Activated CD8-positive, alpha-beta memory T cell treated with anti-CD3 and anti-CD28 coated beads for 4 hours (primary cell): ENCODE results near the gene HTT.

Experiments
- DNase-seq, 2 donors: peaks; one replicate each; pipeline ENCODE4 v3.0.0-alpha.2; 2020; ENCODE audit warnings: low read depth in 2 of 2

The HTT gene

GRCh38 chr4:3174371-3175338 lies 100.2 kb downstream of the HTT start:
- DNase-seq: no peak

GRCh38 chr4:3176367-3177229 lies 102.1 kb downstream of the HTT start:
- no peak for DNase-seq

GRCh38 chr4:3177426-3177825 lies 102.9 kb downstream of the HTT start:
- no peak for DNase-seq

- no peak for DNase-seq
Measured at GRCh38 chr4:3177905-3178304, 103.4 kb downstream of the HTT start.

- DNase-seq: no peak
Measured at GRCh38 chr4:3178351-3178750, 103.9 kb downstream of the HTT start.

- DNase-seq: no peak
Measured at GRCh38 chr4:3179126-3179706, 104.7 kb downstream of the HTT start.

GRCh38 chr4:3183008-3183407 lies 108.5 kb downstream of the HTT start:
- no peak for DNase-seq

- no peak for DNase-seq
Measured at GRCh38 chr4:3184725-3185124, 110.2 kb downstream of the HTT start.

GRCh38 chr4:3186609-3187008 lies 112.1 kb downstream of the HTT start:
- DNase-seq: no peak

GRCh38 chr4:3188118-3188517 lies 113.6 kb downstream of the HTT start:
- no peak for DNase-seq

- DNase-seq: no peak
Measured at GRCh38 chr4:3189459-3189858, 115.0 kb downstream of the HTT start.

- DNase-seq: no peak
Measured at GRCh38 chr4:3190549-3190948, 116.1 kb downstream of the HTT start.

- no peak for DNase-seq
Measured at GRCh38 chr4:3192188-3192587, 117.7 kb downstream of the HTT start.

- no peak for DNase-seq
Measured at GRCh38 chr4:3192827-3193226, 118.3 kb downstream of the HTT start.

- no peak for DNase-seq
Measured at GRCh38 chr4:3193531-3194203, 119.2 kb downstream of the HTT start.

- no peak for DNase-seq
Measured at GRCh38 chr4:3196670-3197359, 122.3 kb downstream of the HTT start.

- no peak for DNase-seq
Measured at GRCh38 chr4:3197366-3198105, 123.1 kb downstream of the HTT start.

- DNase-seq: no peak
Measured at GRCh38 chr4:3198906-3199305, 124.4 kb downstream of the HTT start.

- no peak for DNase-seq
Measured at GRCh38 chr4:3199653-3200422, 125.4 kb downstream of the HTT start.
